AML-193 (cell line): ENCODE results near the gene DOK3.

Experiments used
- DNase-seq, 2 experiments: peaks; one replicate each; lab custom pipeline; 2025; lab: John Stamatoyannopoulos, UW

DOK3 gene

DNA sequence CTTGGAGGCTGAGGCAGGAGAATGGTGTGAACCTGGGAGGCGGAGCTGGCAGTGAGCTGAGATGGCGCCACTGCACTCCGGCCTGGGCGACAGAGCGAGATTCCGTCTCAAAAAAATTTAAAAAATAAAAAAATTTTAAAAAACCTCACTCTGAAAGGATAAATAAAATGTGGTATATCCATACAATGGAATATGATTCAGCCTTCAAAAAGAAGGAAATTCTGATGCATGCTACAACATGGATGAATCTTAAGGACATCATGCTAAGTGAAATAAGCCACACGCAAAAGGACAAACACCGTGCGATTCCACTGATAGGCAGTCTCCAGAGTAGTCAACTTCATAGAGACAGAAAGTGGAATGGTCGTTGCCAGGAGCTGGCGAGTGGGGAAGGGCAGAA is 44.6 kb downstream of the DOK3 start:
- DNase-seq = no peak

DNA sequence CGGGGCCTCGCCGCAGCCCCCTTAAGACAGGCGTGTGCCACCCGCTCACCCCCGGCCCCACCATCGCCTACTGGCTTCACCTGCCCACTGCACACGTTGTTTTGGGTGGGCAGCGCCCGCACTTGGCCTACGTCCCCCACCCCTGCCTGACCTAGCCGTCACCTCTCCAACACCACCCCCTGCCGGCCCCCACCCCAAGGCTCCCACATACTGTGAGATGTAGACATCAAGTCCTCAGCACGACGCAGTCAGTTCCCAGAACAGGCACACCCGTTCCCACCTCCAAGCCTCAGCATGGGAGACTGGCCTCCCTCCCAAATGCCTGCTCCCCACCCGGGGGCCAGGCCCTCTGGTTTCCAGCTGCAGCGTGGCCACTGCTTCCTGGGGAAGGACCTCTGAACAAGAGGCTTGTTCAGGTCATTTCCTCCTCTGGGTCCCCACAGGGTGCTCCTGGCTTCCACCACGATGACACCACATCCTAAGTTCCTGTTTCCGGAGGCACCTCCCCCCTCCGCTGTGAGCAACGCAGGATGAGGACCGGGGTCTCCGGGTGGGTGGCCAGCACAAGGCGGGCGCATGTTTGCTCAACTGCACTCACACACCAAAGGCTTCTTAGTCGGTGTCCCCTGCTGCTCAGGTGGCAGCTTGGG is 47.5 kb downstream of the DOK3 start:
- DNase-seq = peak; percentile 64 to 72

DNA sequence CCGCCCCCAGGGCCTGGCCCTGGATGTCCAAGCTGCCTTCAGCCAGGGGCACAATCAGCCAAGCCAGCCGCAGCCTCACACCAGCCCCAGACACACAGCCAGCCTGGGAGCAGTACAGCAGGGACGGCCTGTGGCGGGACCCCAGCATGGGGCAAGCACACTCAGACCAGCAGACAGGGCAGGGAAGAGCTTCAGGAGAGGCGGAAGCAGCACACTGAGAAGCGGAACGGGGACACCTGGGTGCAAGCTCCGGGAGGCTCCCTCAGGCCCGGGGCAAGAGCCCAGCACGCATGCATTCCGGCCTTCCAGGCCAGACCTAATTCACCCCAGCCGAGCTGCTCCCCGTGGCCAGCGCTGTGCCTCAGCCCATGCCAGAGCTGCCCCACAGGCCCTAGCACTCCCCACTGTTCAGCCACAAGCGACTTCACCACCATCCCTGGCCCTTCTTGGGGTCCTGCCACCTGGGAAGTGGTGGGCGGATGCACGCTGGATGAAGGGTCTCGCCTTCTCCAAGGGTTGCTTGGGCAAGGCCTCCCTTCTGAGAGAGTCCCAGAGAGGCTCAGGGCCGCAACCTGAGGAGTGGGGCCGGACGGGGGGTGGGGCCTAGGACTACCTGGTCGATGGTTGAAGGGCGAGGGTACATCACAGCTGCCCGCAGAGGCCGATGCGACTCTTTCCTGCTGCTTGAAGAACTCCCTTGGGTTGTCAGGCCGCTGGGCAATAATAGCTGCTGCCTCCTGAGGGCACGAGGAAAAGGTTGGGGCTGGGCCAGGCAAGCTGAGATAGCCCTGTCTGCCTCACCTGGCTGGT is 49.6 kb downstream of the DOK3 start:
- no peak for DNase-seq

DNA sequence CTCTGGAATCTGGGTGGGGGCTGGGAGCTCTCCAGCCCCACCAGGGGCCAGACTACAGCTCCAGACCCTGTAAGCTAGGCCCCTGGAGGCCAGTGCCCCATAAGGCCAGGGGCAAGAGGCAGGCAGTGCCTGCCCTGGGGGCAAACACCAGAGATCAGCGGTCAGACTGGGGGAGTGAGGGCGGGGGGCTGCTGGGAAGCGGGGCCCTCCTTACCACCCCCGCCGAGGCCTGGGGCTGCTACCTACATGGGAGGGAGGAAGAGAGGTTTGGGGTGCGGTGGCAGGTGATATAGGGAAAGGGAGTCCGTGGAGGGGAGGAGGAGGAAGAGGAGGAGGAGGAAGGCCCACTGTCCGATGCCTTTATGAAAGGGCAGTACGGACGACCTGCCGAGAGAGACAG is 50.3 kb downstream of the DOK3 start:
- no peak for DNase-seq

DNA sequence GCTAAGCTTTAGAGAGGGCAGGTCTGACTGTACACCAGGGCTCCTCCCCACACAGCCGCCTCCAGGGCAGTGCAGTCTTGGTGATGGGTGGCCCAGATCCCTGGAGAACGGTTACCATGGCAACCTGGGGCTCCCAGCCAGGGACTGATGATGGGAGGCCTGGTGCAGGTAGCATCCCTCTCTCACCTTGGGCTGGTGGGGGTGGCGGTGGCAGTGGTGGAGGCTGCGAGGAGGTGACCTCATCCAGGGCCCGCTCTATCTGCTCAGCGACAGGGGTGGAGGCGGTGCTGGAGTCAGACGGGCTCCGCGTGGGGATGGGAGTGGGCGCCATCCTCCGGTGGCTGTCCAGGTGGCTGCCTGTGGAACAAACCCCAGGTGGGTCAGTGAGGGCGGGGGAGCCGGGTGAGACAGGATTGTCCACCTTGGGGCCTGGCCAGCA is 50.7 kb downstream of the DOK3 start:
- no peak for DNase-seq

DNA sequence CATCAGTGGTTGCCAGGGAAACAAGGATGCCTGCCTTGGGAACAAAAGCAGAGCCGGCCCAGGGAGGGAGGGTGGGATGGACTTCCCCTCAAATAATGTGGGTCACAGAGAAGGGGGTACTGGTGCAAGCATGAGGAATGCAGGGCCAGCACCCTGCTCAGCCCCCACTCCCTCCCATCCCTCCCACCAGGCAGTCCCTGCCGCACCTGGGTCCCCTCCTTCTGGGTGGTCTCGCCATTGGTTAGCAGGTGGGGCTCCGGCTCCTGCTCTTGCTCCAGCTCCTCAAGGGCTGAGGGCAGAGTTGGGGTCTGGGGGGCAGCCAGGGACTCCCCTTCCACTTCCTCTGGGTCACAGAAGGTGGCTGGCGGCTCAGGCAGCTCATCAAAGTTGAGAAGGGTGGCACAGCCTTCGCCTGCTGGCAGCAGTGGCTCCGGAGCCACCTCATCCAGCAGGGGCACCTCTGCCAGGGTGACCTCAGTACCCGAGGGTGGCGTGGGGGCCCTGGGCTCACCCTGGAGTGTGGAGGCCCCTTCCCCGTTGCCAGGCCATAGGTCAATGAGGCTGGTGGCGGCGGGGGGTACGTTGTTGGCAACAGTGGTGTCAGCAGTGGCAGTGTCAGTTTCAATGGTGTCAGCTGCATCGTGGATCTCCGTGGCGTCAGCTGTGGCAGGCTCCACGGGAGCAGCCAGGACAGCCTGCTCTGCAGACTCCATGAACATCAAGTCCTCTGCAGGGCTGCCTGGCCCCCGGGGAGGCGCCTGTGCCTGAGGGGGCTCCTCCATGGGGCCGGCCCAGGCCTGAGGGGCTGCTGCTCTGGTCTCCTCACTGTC is 51.6 kb downstream of the DOK3 start:
- DNase-seq = no peak

DNA sequence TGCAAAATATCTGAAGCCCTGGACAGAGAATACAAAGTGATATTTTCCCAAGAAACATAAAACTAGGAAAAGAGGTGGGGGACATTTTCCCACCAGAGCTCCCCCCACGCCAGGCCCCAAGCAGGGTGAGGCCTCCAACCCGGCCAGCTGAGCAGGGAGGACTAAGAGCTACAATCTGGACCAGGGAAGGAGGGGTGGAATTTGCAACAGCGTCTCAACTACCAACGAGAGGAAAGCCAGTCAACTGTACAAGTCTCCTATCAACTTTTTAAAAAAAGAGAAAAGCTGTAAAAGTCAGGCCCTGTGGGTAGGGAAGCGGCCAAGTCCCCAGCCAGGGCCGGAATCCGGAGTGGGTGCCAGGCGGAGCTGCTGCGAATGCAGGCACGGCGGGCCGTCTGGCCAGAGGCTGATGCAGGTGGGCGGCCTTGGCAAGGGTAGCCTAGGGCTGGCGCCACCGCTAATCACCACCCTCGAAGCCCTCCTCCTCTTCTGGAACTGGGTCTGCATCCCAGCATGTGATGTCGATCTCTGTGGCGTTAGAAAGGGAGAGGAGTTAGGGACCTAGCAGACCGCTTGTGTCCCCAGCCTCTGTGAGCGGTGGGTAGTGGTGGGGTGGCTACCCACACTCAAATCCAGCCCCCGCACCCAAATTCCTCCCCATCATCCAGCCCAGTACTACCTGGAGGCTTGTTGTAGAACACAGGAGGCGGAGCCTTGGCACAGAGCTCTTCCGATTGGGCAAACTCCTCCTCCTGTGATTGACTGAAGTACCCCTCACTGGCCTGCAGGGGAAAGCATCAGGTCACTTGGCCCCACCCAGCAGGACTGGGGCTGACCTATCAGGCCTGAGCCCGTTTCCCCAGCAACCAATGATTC is 52.4 kb downstream of the DOK3 start:
- peak; percentile 92 to 95 for DNase-seq

DNA sequence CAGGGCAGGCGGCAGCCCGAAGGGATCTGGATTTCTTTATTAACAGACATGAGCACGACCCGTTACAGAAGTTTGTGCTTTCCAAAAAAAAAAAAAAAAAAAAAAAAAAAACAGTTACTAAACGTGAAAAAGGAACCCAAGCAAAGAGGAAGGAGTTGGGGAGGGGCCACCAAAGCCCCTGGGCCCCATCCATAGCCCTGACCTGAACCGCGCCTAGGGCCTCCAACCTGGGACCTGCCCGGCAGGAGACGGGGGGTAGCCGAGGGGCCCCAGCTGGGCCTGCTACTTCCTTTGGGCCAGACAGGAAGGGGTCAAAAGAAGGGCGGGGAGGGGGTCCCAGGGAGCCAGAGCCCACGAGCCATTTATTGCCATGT is 53.0 kb downstream of the DOK3 start:
- DNase-seq = no peak

DNA sequence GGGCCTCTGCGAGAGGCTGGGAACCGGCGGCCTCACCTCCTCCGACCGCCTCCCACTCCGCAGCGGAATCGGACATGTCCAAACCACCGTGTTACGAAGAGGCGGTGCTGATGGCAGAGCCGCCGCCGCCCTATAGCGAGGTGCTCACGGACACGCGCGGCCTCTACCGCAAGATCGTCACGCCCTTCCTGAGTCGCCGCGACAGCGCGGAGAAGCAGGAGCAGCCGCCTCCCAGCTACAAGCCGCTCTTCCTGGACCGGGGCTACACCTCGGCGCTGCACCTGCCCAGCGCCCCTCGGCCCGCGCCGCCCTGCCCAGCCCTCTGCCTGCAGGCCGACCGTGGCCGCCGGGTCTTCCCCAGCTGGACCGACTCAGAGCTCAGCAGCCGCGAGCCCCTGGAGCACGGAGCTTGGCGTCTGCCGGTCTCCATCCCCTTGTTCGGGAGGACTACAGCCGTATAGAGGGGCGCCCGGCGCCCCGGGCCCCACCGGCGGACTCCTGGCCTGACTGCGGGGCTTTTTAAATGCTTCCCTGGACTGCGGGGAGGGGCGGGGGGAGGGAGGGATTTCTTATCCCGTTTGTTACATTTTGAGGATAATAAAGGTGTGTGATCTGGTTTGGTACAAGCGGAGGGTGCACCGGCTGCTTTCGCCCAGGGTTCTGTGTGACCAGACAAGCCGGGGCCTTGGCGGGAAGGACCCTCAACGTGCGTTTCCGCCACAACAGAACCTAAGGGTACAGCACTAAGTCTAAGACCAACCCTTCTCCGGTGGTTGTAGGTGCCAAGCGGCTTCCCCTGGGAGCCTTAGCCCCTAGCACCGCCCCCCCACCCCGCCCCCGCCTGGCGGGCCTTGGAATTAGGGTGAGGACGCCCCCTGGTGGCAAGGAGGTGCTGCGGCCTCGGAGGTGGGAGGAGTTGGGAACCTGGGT is 53.7 kb downstream of the DOK3 start:
- DNase-seq = peak; percentile 75 to 81

DNA sequence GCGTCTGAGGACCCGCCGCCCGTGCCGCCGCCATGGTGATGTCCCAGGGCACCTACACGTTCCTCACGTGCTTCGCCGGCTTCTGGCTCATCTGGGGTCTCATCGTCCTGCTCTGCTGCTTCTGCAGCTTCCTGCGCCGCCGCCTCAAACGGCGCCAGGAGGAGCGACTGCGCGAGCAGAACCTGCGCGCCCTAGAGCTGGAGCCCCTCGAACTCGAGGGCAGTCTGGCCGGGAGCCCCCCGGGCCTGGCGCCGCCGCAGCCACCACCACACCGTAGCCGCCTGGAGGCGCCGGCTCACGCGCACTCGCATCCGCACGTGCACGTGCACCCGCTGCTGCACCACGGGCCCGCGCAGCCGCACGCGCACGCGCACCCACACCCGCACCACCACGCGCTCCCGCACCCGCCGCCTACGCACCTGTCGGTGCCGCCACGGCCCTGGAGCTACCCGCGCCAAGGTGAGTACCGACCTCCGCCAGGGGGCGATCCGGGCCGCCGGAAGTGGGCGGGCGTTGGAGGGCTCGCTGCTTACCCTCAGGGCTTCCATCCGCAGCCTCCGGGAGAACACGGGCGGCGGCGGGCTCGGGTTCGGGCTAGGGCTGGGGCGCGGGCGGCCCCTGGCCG is 54.5 kb downstream of the DOK3 start:
- no peak for DNase-seq

DNA sequence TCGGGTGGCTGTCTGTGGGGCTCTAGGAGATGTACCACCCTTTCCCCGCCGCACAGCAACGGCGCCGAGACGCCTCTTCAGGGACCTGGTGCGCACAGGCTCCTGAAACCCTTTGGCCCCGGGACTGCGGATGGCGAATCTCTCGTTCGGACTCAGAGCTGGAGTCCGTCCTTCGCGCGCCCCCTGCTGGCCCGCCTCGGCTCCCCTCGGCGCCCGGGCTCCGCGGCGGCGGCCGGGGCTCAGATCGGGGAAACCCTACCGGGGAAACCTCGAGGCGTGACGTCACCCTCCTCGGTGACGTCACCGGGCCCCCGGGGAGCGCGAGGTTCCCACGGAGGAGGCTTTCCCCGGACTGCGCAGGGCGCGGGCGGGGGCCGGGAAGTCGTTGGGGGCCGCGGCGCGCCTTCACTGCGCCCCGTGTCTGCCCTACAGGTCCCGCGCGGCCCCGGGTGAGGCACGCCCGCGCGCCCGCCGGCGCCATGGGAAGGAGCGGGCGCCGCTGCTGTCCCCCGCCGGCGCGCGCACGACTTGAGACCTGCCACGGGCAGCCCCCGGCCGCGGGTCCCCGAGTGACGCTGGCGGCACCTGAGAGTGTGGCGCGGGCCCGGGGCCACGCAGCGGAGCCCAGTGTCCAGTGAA is 55.1 kb downstream of the DOK3 start:
- DNase-seq = peak; percentile 79 to 80

DNA sequence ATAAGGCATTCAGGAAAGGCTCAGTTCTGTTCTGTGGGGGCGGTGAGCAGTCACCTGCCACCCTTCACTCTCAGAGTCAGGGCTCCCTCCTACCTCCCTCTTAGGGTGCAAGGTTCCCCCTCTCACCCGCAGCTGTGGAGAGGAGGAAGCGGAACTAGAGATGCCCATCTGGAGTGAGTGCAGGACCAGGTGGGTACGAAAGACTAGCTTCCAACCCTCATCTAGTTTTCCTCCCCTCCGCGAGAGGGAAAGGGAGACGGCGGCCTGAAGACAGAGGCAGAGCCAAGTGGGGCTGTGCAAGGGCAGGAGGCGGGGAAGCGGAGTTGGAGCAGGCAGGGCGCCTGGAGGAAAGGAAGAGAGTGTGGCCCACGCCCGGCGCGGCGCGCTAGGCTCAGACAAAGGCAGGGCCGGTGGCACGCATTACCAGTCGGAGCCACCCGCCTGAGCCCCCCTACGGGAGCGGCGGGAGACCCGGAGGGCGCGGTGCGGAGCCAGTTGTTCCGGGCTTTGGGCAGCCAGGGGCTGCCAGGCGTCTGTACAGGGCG is 55.7 kb downstream of the DOK3 start:
- DNase-seq = peak in 1 of 2 experiments; percentile 32

DNA sequence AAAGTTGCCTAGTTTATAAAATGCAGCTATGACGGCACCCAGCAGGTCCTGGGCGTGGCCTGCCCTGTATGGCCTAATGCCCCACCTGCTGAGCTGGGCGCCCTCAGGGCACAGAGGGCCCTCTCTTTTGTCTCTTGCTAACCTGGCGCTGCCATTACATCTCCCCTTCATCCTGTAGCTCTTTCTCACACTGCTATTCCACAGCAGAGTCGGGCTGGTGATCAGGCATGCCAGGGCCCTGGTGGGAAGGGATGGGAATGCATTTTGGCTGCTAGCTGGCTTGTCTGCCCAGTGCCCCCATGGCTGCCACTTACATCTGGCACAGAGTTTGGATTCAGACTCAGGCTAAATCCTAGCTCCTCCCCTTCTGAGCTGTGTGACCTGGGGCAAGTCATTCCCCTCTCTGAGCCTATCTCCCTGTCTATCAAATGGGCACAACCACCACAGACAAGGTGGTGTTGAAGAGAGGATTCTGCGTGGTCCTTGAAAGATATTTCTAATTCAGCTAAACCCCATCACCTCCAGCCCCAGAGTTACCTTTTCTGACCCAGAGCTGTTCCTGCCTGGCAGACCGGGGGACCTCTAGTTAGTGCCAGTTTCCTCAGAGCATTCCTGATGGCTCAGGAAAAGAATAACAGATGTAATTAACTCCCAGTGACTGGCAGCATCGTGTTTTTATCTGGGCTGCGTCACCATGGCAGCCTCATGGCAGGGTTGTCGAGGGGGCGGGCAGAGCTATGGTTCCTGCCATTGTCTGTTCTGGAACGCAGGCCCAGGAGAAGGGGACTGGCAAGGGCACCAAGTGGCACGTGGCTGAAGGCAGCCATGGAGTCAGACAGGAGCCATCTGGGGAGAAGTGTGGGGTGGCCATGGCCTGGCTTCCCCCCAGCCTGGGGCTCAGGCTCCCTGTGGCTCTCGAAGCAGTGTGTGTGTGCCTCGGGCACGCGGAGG is 56.7 kb downstream of the DOK3 start:
- no peak for DNase-seq
